ENCODE measurements around the gene PRKAR1B.

Gene PRKAR1B

DNA sequence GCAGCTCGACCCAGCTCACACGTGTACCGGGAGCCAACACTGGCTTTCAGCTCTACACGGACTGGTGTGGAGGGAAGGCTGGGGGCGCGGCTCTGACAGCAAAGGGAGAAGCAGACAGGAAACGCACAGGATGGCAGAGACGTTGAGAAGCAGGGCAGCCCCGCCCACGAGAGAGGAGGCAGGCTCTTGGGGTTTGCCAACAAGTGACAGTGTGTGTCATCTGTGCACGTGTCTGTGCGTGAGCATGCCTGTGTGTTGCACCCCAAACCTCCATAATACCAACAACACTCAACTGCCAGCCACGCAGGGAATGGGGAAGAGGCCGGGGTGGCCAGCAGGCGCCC, 143.0 kb downstream of the PRKAR1B start:
- no peak for DNase-seq

DNA sequence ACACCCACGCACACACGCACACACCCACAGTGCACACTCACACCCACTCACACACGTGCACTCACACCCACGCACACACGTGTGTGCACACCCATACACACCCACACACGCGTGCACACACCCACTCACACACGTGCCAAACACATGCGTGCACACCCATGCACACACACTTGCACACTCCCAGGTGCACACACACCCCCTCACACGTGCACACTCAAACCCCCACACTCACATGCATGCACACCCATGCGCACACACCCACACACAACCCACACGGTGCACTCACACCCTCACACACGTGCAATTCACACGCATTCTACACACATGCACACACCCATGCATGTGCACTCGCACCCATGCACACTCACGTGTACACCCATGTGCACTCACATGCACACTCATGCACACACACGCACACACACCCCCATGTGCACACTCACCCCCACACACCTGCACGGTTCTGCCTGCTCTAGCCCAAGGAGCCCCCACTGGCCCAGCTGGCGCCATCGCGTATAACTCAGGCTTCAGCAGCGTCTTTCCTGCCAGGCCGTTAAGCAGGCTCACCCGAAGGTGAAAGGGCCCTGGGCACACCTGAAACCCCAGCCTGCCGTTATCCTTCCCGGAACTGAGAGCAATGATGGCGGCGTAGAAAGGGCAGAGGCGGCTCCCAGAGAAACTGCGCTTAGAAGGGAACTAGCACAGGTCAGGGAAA, 143.5 kb downstream of the PRKAR1B start:
- no peak for DNase-seq

DNA sequence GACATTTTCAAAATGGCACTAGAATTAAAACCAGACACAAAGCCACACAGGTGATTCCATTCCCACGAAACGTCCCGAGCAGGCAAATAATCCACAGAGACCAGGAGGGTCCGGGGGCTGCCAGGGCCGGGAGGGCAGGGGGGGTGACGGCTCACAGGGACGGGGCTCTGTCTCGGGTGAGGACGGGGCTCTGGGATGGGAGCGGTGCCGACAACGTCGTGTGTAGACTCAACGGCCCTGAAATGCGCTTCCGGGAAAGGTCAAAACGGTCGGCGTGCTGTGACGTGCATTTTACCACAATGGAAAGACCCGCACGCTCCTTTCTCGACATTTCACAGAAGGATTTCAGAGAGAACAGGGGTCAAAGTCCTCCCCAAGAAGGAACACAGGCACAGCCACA, 144.2 kb downstream of the PRKAR1B start:
- no peak for DNase-seq

DNA sequence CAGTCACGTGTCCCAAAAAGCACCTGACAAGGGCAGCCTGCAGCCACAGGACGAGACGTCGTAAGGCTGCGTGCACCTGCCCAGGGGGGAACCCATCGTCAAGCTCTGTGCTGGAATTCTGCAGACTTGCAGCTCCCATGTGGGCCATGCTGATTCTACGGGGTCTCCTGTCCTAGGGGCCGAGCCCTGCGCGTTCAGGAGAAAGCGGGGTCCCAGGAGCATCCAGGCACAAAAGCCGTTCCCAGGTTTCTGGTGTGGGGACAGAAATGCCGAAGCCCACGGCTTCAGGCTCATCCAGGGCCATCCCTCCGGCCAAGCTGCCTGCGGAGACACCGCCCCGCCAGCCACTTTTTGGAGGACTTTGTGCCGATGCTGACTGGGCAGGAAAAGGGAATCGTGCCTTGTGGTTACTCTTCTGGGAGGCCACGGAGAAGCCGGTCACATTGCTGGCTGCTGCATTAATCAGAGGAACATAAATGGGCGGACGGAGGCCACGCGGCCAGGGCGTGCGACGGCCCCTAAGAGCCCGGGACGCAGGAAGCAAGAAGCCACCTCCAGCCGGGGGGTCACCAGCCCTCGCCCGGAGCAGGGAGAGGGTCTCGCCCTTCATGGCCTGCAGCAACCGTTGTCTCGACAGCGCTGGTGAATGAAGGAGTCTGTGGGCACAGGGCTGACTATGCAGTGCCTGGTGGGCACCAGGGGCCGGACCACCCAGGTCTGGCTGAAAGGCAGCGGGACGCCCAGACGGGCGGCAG, 144.8 kb downstream of the PRKAR1B start:
- no peak for DNase-seq

DNA sequence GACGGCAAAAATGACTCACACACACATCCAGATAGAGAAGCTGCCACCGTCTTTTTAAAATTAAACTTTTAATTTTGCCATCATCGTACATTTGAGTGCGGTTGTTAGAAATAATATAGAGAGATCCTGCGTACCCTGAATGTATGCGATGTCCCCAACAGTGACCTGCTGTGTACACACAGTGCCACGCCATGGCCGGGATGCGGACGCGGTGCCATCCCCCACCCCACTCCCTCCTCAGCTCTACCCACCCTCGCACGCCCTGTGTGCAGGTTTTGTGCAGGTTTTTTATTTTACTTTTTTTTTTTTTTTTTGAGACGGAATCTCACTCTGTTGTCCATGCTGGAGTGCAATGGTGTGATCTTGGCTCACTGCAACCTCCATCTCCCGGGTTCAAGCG, 148.7 kb downstream of the PRKAR1B start:
- no peak for DNase-seq

DNA sequence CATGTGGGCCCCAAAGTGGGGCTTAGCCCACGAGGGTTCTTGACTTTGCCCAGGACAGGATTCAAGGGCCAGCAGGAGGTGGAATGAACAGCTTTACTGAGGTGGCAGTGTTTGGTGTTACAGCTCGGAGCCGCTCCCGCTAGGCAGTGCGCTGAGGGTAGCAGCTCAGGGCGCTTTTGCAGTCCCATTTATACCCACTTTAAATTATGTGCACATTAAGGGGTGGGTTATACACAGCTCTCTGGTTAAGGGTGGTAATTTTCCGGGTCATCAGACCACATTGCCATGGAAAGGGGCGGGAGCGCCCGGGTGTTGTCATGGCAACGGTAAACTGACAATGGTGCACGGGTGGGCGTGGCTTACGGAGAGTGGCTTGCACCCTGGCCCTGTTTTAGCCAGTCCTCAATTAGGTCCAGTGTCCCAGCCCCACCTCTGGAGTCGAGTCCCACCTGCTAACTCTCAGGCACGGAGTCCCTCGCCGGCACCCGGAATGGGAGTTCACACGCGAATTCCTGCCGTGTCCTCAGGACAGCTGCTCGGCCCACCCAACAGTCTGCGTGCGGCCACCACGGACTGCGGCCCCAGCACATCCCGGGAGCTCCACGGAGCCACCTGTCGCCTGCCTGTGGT, 149.2 kb downstream of the PRKAR1B start:
- DNase-seq, result no peak

DNA sequence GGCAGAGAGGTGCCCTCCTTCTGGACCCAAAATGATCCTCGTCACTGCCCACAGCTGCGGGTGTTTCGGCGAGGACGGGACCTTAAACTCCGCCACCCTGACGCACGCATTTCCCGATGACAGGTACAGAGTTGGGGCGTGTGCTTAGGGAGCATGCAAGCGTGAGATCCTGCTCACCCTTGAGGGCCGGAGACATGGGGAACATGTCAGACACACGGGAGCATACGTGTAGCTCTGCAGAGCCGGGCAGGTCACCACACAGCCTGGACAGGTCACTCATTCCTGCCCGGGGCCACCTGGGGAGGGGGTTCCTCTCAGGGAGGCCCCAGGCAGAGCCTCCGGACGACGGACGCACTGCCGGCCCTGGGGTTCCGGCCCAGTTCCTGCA, 149.8 kb downstream of the PRKAR1B start:
- no peak for DNase-seq

DNA sequence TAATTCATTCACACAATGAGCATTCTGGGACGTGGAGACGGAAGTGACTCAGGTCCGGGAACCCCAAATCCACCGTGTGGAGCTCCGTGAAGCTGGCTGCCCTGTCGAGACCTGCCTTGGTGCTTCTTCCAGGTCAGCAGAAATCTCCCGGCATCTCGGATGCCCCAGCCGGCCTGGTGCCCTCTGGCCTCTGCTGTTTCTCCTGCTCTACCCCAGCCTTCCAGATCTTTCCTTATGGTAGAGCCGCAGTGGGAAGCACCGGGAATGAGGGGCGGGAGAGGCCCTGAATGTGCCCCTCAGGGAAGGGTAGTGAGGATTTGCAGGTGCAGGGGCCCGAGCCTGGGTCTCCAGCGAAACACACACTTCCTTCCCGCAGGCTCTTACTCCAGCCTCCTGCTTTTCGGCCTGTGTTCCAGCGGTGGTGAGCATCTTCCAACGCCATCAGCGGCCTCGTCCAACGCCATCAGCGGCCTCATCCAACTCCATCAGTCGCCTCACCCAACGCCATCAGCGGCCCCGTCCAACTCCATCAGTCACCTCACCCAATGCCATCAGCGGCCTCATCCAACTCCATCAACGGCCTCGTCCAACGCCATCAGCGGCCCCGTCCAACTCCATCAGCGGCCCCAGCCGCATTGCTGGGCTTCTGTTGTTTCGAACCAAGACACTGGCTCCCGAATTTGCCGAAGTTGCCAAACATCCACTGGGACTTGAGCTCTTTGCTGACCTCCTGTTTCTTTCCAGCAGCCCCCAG, 150.4 kb downstream of the PRKAR1B start:
- DNase-seq, result no peak

DNA sequence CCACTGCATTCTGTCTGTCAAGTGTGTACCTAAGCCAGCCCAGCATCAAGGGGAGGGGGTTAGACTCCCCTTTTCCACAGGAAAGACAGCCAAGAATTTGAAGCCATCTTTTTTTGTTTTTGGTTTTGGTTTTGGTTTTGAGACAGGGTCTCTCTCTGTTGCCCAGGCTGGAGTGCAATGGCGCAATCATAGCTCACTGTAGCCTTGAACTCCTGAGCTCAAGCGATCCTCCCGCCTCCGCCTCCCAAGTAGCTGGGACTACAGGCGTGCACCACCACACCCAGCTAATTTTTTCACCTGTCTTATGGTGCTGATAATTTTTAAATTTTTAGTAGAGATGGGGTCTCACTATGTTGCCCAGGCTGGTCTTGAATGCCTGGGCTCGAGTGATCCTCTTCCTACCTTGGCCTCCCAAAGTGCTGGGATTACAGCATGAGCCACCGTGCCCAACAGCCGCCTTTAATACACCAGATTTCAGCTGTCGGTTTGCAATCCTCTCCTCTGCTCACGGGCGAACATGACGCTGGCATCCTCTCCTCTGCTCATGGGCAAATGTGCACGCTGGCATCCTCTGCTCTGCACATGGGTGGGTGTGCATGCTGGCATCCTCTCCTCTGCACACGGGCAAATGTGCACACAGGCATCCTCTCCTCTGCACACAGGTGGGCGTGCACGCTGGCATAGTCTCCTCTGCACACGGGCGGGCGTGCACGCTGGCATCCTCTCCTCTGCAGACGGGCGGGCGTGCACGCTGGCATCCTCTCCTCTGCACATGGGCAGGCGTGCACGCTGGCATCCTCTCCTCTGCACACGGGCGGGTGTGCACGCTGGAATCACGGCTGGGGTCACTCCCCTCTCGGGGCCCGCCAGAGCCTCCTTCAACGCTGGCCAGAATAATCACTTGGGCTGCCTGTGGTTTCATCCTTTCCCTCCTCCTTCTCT, 151.4 kb downstream of the PRKAR1B start:
- DNase-seq, result no peak

DNA sequence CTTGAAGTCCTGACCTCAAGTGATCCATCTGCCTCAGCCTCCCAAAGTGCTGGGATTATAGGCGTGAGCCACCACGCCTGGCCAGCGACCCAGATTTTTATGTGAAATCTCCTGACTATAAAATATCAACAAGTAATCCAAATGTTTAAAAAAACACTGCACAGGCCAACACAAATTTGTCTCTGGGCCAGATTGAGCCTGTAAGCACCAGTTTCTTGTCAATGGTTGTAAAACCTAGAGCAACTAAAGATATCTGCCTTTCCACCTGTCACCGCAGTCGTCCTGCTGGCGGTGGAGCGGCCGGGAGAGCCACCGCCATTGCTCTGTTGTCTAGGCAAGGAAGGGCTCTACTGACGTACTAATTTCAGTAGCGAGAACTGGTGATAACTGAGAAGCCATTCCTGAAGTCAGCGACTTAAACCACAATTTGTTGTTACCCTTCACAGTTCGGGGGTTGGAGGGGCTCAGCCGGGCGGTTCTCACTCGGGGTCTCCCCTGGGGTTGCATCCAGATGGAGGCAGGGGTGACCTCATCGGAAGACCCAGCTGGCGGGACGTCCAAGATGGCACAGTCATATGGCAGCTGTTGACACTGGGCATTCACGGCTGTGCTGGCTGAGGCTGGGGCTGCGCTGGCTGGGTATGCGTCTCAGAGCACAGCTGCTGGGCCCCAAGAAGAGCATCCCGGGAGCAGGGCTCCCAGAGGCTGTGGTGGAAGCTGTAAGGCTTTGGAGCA, 152.3 kb downstream of the PRKAR1B start:
- no peak for DNase-seq

DNA sequence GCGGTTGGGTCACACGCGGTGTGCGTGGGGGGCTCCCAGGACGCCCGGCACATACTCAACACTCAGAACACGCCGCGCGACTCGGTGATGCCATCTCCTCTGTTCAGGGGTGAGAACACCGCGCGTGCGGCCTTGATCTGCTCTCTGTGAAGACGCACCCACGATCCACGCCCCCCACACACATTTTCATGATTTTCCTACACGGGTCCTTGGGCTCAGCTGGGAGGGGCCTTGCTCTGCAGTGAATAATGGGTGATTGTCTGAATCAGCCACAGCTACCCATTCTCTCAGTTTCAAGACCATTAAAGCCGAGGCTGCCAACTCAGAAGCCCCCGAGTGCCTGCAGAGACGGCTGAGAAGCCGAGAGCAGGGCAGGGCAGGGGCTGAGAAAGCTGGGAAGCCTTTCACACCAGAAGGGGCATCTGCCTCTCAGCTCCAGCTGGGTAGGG, 153.1 kb downstream of the PRKAR1B start:
- DNase-seq, result no peak

DNA sequence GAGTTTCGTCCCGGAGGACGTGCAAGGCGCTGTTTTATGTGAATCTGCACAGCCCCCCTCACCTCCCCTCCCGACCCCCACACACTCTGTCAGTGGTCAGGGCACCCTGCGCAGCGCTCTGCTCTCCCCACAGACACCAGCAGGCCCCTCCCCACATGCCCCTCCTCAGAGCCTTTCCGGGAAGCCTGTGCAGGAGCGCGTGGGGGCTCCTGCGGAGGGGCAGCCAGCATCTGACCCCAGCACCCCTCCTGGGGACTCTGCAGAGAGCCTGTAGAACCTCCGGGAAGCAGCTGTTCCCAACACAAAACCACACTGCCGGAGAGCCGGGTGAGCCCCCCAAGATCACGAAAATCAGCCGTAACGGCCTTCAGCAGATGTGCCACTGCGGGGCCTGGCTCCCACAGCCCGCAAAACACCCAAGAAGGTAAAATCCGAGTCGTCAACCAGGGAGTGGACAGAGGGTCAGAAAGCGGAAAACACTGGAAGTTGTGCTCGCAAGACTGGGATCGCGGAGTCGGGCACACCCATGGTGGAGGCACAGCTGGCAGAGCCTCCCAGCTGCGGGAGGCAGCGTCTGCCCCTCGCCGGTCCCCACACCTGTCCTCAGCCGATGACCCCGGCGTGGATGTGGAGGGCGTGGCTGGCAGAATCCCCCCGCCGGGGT, 153.7 kb downstream of the PRKAR1B start:
- no peak for DNase-seq

DNA sequence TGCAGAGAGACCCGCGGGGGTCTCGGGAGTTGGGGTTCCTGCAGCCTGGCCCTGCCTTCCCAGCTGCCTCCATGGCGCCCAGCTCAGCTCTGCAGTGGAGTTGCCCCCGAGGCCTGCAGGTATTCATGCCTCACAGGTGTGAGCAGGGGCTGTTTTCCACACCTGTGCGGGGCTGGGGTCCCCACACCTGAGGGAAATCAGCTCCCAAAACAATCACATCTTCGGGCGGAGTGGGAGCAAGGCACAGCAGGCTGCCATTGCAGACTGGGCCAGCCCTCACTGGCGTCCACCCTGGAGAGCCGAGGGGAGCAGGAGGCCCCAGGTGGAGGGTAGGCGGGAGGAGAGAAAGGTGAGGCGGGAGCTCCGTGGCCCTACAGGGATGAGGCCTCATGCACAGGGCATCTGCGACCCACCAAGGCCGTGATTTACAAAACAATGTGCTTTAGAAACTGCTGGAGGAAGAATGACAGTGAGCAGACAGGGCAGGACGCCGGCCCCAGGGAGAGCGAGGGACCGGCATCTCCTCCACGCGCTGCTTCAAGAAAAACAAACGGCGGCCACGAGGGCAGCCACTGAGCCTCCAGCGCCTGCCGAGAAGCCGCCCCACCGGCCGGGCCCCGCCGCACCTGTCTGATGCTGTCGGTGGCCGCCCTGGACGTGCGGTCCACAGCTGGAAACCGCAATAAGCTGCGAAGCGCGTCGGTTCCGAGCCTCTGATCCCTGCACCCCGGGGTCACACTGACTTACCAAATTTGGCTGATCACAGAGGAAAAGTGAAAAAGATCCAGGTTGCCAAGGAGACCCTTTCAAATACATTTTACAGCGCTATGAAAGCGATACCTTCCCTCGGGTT, 154.4 kb downstream of the PRKAR1B start:
- no peak for DNase-seq

DNA sequence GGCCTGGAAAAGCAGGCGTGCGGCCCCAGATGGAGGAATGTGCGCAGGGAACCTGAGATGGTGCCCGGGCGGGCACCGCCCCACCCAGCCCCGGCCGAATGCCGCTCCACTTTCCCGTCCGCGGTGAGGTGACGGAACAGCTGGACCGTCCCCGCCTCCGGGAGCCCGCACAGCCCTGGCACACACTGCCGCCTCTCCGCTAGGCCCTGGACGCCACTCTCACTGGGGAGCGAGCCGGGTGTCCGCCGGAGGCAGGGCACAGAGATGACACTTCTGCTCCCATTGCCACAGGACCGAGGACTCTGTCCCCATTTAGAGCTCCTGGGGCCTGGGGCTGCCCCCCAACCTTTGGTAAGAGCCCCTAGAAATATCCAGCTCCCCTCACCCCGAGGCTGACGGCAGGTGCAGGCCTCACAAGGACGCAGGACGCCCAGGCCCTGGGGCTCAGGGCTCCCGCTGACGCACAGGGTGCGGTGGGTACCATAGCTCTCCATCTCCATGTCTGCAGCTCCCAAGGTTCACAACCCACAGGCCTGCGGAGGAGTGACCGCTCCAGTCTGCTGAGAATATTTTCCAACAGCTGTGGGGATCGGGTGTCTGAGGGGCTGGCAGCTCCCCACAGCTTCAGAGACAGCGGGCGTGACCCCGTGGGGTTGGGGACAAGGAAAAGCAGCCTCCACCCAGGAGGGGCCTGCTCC, 155.2 kb downstream of the PRKAR1B start:
- no peak for DNase-seq

DNA sequence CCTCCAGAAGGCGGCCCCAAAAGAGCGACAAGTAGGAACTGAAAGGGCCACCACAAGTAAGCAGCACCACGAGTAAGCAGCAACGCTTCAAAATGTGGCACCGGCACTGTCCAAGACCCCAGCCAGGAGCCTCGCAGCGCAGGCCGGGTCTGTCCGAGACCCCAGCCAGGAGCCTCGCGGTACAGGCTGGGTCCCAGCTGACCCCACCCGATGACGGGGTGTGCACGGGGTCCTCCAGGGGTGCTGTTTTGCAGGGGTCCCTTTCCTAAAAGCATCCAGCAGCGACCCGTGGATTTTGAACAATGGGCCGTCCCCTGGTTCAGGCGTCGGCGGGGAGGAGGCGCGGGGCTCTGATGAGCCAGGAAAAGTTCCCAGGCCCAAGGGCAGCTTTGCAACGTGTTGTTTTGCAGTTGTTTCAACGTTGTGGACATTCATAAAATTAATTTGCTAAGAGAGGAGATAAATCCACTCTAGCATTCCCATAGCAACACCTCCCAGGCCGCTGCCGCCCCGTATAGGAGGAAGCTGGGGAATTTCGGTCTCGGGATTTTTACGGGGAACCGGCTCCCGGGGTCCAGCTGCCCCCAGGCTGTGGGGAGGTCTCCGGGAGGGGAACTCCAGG, 155.9 kb downstream of the PRKAR1B start:
- no peak for DNase-seq

DNA sequence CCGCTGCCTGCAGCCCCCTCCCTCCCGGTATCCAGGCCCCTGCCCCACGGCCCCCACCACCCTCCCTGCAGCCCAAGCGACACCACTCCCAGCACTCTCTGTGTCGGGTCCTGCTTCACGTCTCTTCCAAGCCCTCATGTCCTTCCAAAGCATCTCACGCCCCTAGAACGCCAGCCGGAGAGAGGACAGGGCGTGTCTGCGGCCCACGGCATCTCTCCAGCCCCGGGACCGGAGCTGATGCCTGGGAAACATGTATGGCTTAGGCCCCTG, 156.3 kb downstream of the PRKAR1B start:
- DNase-seq, result no peak

DNA sequence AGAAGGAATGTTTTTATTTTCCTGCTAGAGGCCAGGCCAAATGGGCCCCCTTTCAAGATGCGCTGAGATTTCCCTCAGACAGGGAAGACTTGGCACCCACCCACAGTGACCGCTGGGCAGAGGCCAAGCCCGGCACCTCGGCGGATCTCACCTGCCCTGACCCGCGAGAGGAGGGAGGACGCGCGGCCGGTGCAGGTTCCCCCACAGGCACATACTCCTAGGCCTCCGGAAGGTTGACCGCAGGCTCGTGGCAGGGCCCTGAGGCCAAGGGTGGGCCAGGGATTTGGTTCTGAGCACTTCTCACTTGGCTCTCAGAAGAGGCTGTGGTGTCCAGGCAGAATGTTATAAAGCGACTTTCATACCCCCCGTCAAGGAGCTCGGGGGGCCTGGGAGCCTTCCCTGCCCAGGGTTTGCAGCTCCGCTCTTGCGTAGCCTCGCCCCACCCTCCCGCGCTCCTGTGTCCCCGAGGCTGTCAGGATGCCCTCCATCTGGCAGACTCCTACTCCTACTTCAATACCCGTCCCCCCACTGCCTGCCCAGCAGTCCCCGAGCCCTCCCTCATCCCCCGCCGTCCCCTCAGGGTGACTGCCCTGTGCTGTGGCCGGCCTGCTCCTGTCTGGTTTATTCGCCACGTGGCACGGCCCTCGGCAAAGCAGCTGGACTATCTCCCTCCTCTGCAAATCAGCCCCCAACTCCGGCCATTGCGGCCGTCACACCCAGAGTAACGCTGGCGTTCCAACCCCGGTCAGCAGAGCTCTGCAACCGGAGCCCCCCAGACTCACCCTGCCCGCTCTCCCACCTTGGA, 156.9 kb downstream of the PRKAR1B start:
- DNase-seq, result no peak

All from amniotic stem cell (primary cell).